HL-60/S4 (cell line): ENCODE results near the gene ZNF227.
"Not testable (repeated sequence)": the region's sequence is repeated elsewhere in the genome, so short reads cannot be mapped to it uniquely, and the experiment has no call there.

Experiments
- in situ Hi-C: fragments of 300-500 bp; cut with MboI; formaldehyde crosslinking; loops from 2 replicates; pipeline ENCODE4 v1.14.3; 2022; ENCODE audit warnings: low sequenced_read_pairs

Gene ZNF227

GRCh38 chr19:44212250-44212865 lies at the start of gene ZNF227:
Gene ZNF227, plus strand, starts transcription at chr19:44212532. Its CDS starts 5,261 bp downstream, at chr19:44217793.
- in situ Hi-C loops, result no loop called here

GRCh38 chr19:44163789-44164188 lies 48.5 kb upstream of the ZNF227 start:
- in situ Hi-C loops, result no loop called here

GRCh38 chr19:44164327-44164672 lies 48.0 kb upstream of the ZNF227 start:
- in situ Hi-C loops, result no loop called here

- in situ Hi-C loops, result no loop called here
Measured at GRCh38 chr19:44164673-44165512, 47.4 kb upstream of the ZNF227 start, which contains the start of gene ZNF226. Gene ZNF226, plus strand, starts transcription at chr19:44165100. Its CDS starts 4,981 bp downstream, at chr19:44170081.

- in situ Hi-C loops, result not testable (repeated sequence)
Measured at GRCh38 chr19:44170660-44171059, 41.7 kb upstream of the ZNF227 start.

- in situ Hi-C loops, result no loop called here
Measured at GRCh38 chr19:44176590-44176989, 35.7 kb upstream of the ZNF227 start.

- in situ Hi-C loops, result no loop called here
Measured at GRCh38 chr19:44180968-44181367, 31.4 kb upstream of the ZNF227 start.

GRCh38 chr19:44182145-44182544 lies 30.2 kb upstream of the ZNF227 start:
- in situ Hi-C loops, result no loop called here

GRCh38 chr19:44190020-44190419 lies 22.3 kb upstream of the ZNF227 start:
- in situ Hi-C loops, result no loop called here

- in situ Hi-C loops, result no loop called here
Measured at GRCh38 chr19:44192127-44192526, 20.2 kb upstream of the ZNF227 start.

- in situ Hi-C loops, result no loop called here
Measured at GRCh38 chr19:44196772-44197171, 15.6 kb upstream of the ZNF227 start.

GRCh38 chr19:44202470-44202869 lies 9.9 kb upstream of the ZNF227 start:
- in situ Hi-C loops, result no loop called here

GRCh38 chr19:44202974-44203373 lies 9.4 kb upstream of the ZNF227 start:
- in situ Hi-C loops, result no loop called here

GRCh38 chr19:44203877-44204276 lies 8.5 kb upstream of the ZNF227 start:
- in situ Hi-C loops, result not testable (repeated sequence)

GRCh38 chr19:44204772-44205171 lies 7.6 kb upstream of the ZNF227 start:
- in situ Hi-C loops, result no loop called here

- in situ Hi-C loops, result no loop called here
Measured at GRCh38 chr19:44207126-44207803, 5.1 kb upstream of the ZNF227 start.

GRCh38 chr19:44212866-44213346 lies 574 bp downstream of the ZNF227 start:
- in situ Hi-C loops, result no loop called here

GRCh38 chr19:44219926-44220325 lies 7.6 kb downstream of the ZNF227 start:
- in situ Hi-C loops, result not testable (repeated sequence)

GRCh38 chr19:44220761-44221160 lies 8.4 kb downstream of the ZNF227 start:
- in situ Hi-C loops, result not testable (repeated sequence)

GRCh38 chr19:44221291-44221690 lies 9.0 kb downstream of the ZNF227 start:
- in situ Hi-C loops, result not testable (repeated sequence)

- in situ Hi-C loops, result no loop called here
Measured at GRCh38 chr19:44228318-44228717, 16.0 kb downstream of the ZNF227 start.

- in situ Hi-C loops, result no loop called here
Measured at GRCh38 chr19:44232867-44233266, 20.5 kb downstream of the ZNF227 start.
